OCI-LY3 (cell line): ENCODE data around the gene BABAM2.

Experiments
- H2AFZ ChIP-seq: fragments of 200-600, 300-600 bp; shearing (Covaris generic); 2 replicates; pipeline ENCODE4 v1.6.0; 2014; ENCODE audit warnings: antibody characterized with exemption, low read depth, low read length
- H3K27ac ChIP-seq: fragments of 200-600, 300-600 bp; sonication (generic); 2 replicates; pipeline ENCODE4 v1.5.1; 2014; ENCODE audit warnings: mild to moderate bottlenecking, low read length, moderate library complexity, mixed read lengths
- H3K27me3 ChIP-seq: fragments of 200-600, 300-600 bp; sonication (generic); 2 replicates; pipeline ENCODE4 v1.6.1; 2014; ENCODE audit warnings: low read depth, low read length, mixed read lengths
- H3K36me3 ChIP-seq: fragments of 200-600, 300-600 bp; sonication (generic); replicated peaks from 2 replicates; pipeline ENCODE3; 2014; ENCODE audit warnings: low read depth, low read length, mixed read lengths
- H3K4me1 ChIP-seq: fragments of 300-600, 200-600 bp; sonication (generic); 2 replicates; pipeline ENCODE4 v1.6.1; 2014; ENCODE audit warnings: low read length, mixed read lengths
- H3K4me2 ChIP-seq: fragments of 200-600, 300-600 bp; sonication (generic); 2 replicates; pipeline ENCODE4 v1.6.1; 2014; ENCODE audit warnings: low read length, mixed read lengths
- H3K4me3 ChIP-seq: fragments of 300-600, 200-600 bp; sonication (generic); 2 replicates; pipeline ENCODE4 v1.5.1; 2014; ENCODE audit warnings: antibody characterized with exemption, mild to moderate bottlenecking, low read length, moderate library complexity
- H3K79me2 ChIP-seq: fragments of 300-600, 200-600 bp; shearing (Covaris generic); 2 replicates; pipeline ENCODE4 v1.6.1; 2014; ENCODE audit warnings: mild to moderate bottlenecking, low read length, mixed read lengths
- H3K9ac ChIP-seq: fragments of 300-600, 200-600 bp; shearing (Covaris generic); 2 replicates; pipeline ENCODE4 v1.6.0; 2014; ENCODE audit warnings: mild to moderate bottlenecking, low read length, moderate library complexity
- H3K9me3 ChIP-seq: fragments of 200-600, 300-600 bp; shearing (Covaris generic); 2 replicates; pipeline ENCODE4 v1.6.1; 2014; ENCODE audit warnings: low read length, mixed read lengths; ENCODE audit not compliant: insufficient read depth
- H4K20me1 ChIP-seq: fragments of 200-600, 300-600 bp; sonication (generic); 2 replicates; pipeline ENCODE4 v1.6.1; 2016; ENCODE audit warnings: low read length, mixed read lengths; ENCODE audit not compliant: insufficient read depth
- CTCF ChIP-seq: fragments of 200-600, 300-600 bp; sonication (generic); IDR thresholded peaks from 2 replicates; pipeline ENCODE4 v1.5.1; 2014; ENCODE audit warnings: antibody characterized with exemption, low read length, low read depth
- EZH2phosphoT487 ChIP-seq: fragments of 200-600 bp; shearing (Covaris generic); IDR thresholded peaks from 2 replicates; pipeline ENCODE4 v1.6.1; 2018; ENCODE audit warnings: antibody characterized with exemption, mixed run types, low read depth

BABAM2 gene

GRCh38 chr2:28150236-28150915 is 259.8 kb downstream of the BABAM2 start:
- Histone ChIP-seq H3K27ac (no peak overlapping the region), H3K36me3 (no peaks in the 10 kb centered on the region), H3K9ac (no peak overlapping the region), H3K4me3 (no peak overlapping the region), H3K9me3 (no peaks in the 10 kb centered on the region), H3K27me3 (no peaks in the 10 kb centered on the region), H3K4me1 (no peaks in the 10 kb centered on the region), H2AFZ (no peak overlapping the region), H3K79me2 (no peaks in the 10 kb centered on the region), H3K4me2 (no peak overlapping the region), H4K20me1 (no peaks in the 10 kb centered on the region)
- TF ChIP-seq CTCF, result no peak
- TF ChIP-seq EZH2phosphoT487, result no peak

- TF ChIP-seq EZH2phosphoT487 (no peak), CTCF (no peak)
- Histone ChIP-seq H4K20me1 (no peaks in the 10 kb centered on the region), H3K4me3 (no peak overlapping the region), H3K36me3 (no peaks in the 10 kb centered on the region), H2AFZ (no peak overlapping the region), H3K4me1 (no peaks in the 10 kb centered on the region), H3K27me3 (no peaks in the 10 kb centered on the region), H3K27ac (no peak overlapping the region), H3K9ac (no peak overlapping the region), H3K9me3 (no peaks in the 10 kb centered on the region), H3K79me2 (no peaks in the 10 kb centered on the region), H3K4me2 (no peak overlapping the region)
Measured at GRCh38 chr2:28150994-28151393, 260.5 kb downstream of the BABAM2 start.

DNA sequence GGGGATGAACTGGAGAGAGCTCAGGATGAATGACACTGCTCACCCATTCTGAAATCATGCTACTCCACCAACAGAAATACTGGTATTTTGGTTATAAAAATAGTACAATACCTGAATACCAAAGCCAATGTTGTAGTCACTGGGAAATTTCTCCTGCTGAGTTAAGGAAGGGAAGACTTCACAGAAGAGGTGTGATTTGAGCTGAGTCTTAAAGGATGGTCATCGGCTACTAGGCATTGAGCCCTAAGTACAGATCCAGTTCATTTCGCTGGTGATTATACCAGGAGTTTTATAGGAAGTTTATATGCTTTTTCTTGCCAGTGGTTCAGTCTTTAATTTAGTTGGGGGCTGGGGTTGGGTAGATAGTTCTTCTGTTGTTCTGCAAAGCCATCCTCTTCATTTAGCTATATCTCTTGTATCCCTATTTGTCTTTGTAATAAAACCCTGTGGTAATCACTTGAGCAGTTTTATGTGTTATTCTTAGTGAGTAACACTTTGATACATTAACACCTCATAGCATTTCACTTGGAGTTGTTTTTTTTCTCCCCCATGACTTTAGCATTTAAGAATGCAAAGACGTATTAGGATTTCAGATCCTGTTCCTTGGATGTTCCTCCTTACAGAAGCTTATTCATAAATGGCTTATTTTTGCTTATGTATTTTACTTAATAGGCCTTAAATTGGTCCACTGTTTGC is 262.2 kb downstream of the BABAM2 start:
- no peaks in the 10 kb centered on the region for H3K9me3 ChIP-seq
- H3K36me3 ChIP-seq, result no peaks in the 10 kb centered on the region
- H3K27ac ChIP-seq, result no peak overlapping the region
- H3K9ac ChIP-seq, result no peak overlapping the region
- H4K20me1 ChIP-seq, result no peaks in the 10 kb centered on the region
- H3K4me3 ChIP-seq, result no peak overlapping the region
- TF ChIP-seq CTCF (no peak), EZH2phosphoT487 (no peak)
- H3K79me2 ChIP-seq, result no peaks in the 10 kb centered on the region
- H3K4me1 ChIP-seq, result no peaks in the 10 kb centered on the region
- H3K27me3 ChIP-seq, result no peaks in the 10 kb centered on the region
- no peak overlapping the region for H3K4me2 ChIP-seq
- no peak overlapping the region for H2AFZ ChIP-seq

- Histone ChIP-seq H3K4me1 (no peaks in the 10 kb centered on the region), H3K27me3 (no peaks in the 10 kb centered on the region), H4K20me1 (no peaks in the 10 kb centered on the region), H3K4me3 (no peak overlapping the region), H3K4me2 (no peak overlapping the region), H3K36me3 (no peaks in the 10 kb centered on the region), H3K9ac (no peak overlapping the region), H2AFZ (no peak overlapping the region), H3K79me2 (no peaks in the 10 kb centered on the region), H3K27ac (no peak overlapping the region), H3K9me3 (no peaks in the 10 kb centered on the region)
- TF ChIP-seq EZH2phosphoT487 (no peak), CTCF (no peak)
Measured at GRCh38 chr2:28153851-28154250, 263.3 kb downstream of the BABAM2 start.
